Neural cell (in vitro differentiated cells): ENCODE measurements around the gene VCX2. TPM values are rescaled to one million over a fixed set of nuclear protein-coding genes. Genes with fewer than 3 reads are reported as not detected.

ENCODE experiments used
- H2AFZ ChIP-seq: fragments of 200-600, 300-800 bp; sonication (generic), shearing (Covaris generic); 2 replicates; pipeline ENCODE4 v1.6.0; 2014; ENCODE audit warnings: low read depth, mild to moderate bottlenecking, antibody characterized with exemption, low read length, moderate library complexity
- H3F3A ChIP-seq: fragments of 200-600 bp; shearing (Covaris generic); 2 replicates; pipeline ENCODE4 v1.6.1; 2016; ENCODE audit warnings: mild to moderate bottlenecking, moderate library complexity, mixed read lengths, antibody characterized with exemption, low read length; ENCODE audit not compliant: insufficient read depth, poor library complexity, severe bottlenecking
- H3K27ac ChIP-seq: fragments of 200-600, 300-800 bp; sonication (generic), shearing (Covaris generic); 2 replicates; pipeline ENCODE4 v1.5.1; 2014; ENCODE audit warnings: mild to moderate bottlenecking, low read length, moderate library complexity
- H3K27me3 ChIP-seq: fragments of 300-800, 200-600 bp; sonication (generic), shearing (Covaris generic); 2 replicates; pipeline ENCODE4 v1.6.0; 2014; ENCODE audit warnings: mild to moderate bottlenecking, low read depth, low read length, moderate library complexity; ENCODE audit not compliant: insufficient read depth
- H3K36me3 ChIP-seq: fragments of 300-800, 200-600 bp; sonication (generic), shearing (Covaris generic); 2 replicates; pipeline ENCODE4 v1.5.1; 2014; ENCODE audit warnings: mild to moderate bottlenecking, antibody characterized with exemption, low read length, moderate library complexity; ENCODE audit not compliant: insufficient read depth
- H3K4me2 ChIP-seq: fragments of 300-800, 200-600 bp; sonication (generic), shearing (Covaris generic); 2 replicates; pipeline ENCODE4 v1.6.0; 2014; ENCODE audit warnings: mild to moderate bottlenecking, low read length
- H3K4me3 ChIP-seq: fragments of 300-800, 200-600 bp; sonication (generic), shearing (Covaris generic); 2 replicates; pipeline ENCODE4 v1.5.1; 2014; ENCODE audit warnings: mild to moderate bottlenecking, low read length, moderate library complexity
- H3K79me2 ChIP-seq: fragments of 200-600 bp; shearing (Covaris generic); replicated peaks from 2 replicates; pipeline ENCODE4 v1.6.0; 2014; ENCODE audit warnings: mild to moderate bottlenecking, low read length, moderate library complexity; ENCODE audit not compliant: insufficient read depth
- H3K9ac ChIP-seq: fragments of 300-800, 200-600 bp; sonication (generic), shearing (Covaris generic); 2 replicates; pipeline ENCODE4 v1.6.1; 2016; ENCODE audit warnings: mild to moderate bottlenecking, low read length, mixed read lengths
- H3K9me2 ChIP-seq: fragments of 200-600 bp; shearing (Covaris generic); 2 replicates; pipeline ENCODE4 v1.6.1; 2016; ENCODE audit warnings: mild to moderate bottlenecking, low read length, mixed read lengths; ENCODE audit not compliant: insufficient read depth
- H3K9me3 ChIP-seq: fragments of 200-600, 300-800 bp; sonication (generic), shearing (Covaris generic); 2 replicates; pipeline ENCODE4 v1.6.1; 2016; ENCODE audit warnings: mild to moderate bottlenecking, mixed run types, low read length, moderate library complexity, mixed read lengths
- H4K20me1 ChIP-seq: fragments of 200-600 bp; shearing (Covaris generic); 2 replicates; pipeline ENCODE4 v1.6.1; 2016; ENCODE audit warnings: mild to moderate bottlenecking, mixed run types; ENCODE audit not compliant: insufficient read depth
- EP300 ChIP-seq: fragments of 450-650 bp; conservative IDR thresholded peaks from 2 replicates; pipeline ENCODE4 v1.6.1; 2014; ENCODE audit warnings: antibody characterized with exemption, mild to moderate bottlenecking, moderate library complexity; ENCODE audit not compliant: poor library complexity, severe bottlenecking
- EZH2 ChIP-seq: fragments of 200-600, 300-800 bp; shearing (Covaris generic), sonication (generic); IDR thresholded peaks from 2 replicates; pipeline ENCODE4 v1.6.1; 2014; ENCODE audit warnings: antibody characterized with exemption, low read length, borderline replicate concordance, mild to moderate bottlenecking; ENCODE audit not compliant: insufficient read depth, poor library complexity, severe bottlenecking
- MXI1 ChIP-seq: fragments of 450-650 bp; conservative IDR thresholded peaks from 2 replicates; pipeline ENCODE4 v1.6.1; 2014; ENCODE audit warnings: antibody characterized with exemption, mild to moderate bottlenecking; ENCODE audit not compliant: poor library complexity, severe bottlenecking
- POLR2AphosphoS5 ChIP-seq: IDR thresholded peaks from 2 replicates; pipeline ENCODE4 v1.6.1; 2012
- RAD21 ChIP-seq: fragments of 450-650 bp; conservative IDR thresholded peaks from 2 replicates; pipeline ENCODE4 v1.6.1; 2014; ENCODE audit warnings: antibody characterized with exemption, mild to moderate bottlenecking, moderate library complexity
- SMC3 ChIP-seq: fragments of 450-650 bp; conservative IDR thresholded peaks from 2 replicates; pipeline ENCODE4 v1.6.1; 2014; ENCODE audit warnings: antibody characterized with exemption, mild to moderate bottlenecking, moderate library complexity; ENCODE audit not compliant: poor library complexity
- TAF1 ChIP-seq: IDR thresholded peaks from 2 replicates; pipeline ENCODE4 v1.6.1; 2012; ENCODE audit warnings: low read depth
- polyA plus RNA-seq: library from polyadenylated mRNA; depleted of rRNA; stranded (reverse); fragments of >200 nt; gene quantifications from 2 replicates; pipeline ENCODE4 v1.2.3, GENCODE V29; 2014
- TF ChIP-seq, protein P1 (sequence below): fragments of 450-650 bp; IDR thresholded peaks from 2 replicates; pipeline ENCODE4 v1.5.1; 2014; ENCODE audit warnings: antibody characterized with exemption, mild to moderate bottlenecking, moderate library complexity; ENCODE audit not compliant: poor library complexity, severe bottlenecking
- TF ChIP-seq, protein P2 (sequence below): IDR thresholded peaks from 2 replicates; pipeline ENCODE4 v1.6.1; 2012; ENCODE audit warnings: borderline replicate concordance

Gene VCX2
- polyA plus RNA-seq, 1 donor from 2014 or later = not detected

DNA sequence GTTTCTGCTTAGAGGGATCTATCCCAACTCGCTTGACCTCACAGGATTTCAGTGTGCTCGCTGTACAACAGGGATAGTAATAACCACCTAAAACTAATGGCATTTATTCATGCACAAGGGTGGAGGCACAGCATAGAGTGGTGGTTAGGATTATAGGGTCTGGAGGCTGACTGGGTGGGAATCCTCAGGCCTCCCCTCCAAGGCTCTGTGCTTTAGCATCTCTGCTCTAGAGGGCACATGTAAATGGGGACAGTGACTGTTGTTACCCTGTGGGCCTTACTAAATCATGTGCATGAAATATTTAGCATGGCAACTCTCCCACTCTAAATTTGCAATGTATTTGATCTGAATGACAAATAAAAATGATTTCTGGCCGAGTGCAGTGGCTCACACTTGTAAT lies 29.2 kb downstream of the VCX2 start:
- Histone ChIP-seq H3K4me2 (no peak overlapping the region), H3K36me3 (no peaks in the 10 kb centered on the region), H3K9me2 (no peaks in the 10 kb centered on the region), H3K79me2 (no peaks in the 10 kb centered on the region), H3F3A (no peaks in the 10 kb centered on the region), H3K9ac (no peak overlapping the region), H3K27me3 (no peaks in the 10 kb centered on the region), H3K4me3 (no peak overlapping the region), H4K20me1 (no peaks in the 10 kb centered on the region), H3K27ac (no peak overlapping the region), H2AFZ (no peak overlapping the region), H3K9me3 (no peaks in the 10 kb centered on the region)
- TF ChIP-seq POLR2AphosphoS5 (no peak), SMC3 (no peak), EP300 (no peak), TAF1 (no peak), EZH2 (no peak), MXI1 (no peak), RAD21 (no peak)
- TF ChIP-seq, protein P1, sequence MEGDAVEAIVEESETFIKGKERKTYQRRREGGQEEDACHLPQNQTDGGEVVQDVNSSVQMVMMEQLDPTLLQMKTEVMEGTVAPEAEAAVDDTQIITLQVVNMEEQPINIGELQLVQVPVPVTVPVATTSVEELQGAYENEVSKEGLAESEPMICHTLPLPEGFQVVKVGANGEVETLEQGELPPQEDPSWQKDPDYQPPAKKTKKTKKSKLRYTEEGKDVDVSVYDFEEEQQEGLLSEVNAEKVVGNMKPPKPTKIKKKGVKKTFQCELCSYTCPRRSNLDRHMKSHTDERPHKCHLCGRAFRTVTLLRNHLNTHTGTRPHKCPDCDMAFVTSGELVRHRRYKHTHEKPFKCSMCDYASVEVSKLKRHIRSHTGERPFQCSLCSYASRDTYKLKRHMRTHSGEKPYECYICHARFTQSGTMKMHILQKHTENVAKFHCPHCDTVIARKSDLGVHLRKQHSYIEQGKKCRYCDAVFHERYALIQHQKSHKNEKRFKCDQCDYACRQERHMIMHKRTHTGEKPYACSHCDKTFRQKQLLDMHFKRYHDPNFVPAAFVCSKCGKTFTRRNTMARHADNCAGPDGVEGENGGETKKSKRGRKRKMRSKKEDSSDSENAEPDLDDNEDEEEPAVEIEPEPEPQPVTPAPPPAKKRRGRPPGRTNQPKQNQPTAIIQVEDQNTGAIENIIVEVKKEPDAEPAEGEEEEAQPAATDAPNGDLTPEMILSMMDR = no peak
- TF ChIP-seq, protein P2, sequence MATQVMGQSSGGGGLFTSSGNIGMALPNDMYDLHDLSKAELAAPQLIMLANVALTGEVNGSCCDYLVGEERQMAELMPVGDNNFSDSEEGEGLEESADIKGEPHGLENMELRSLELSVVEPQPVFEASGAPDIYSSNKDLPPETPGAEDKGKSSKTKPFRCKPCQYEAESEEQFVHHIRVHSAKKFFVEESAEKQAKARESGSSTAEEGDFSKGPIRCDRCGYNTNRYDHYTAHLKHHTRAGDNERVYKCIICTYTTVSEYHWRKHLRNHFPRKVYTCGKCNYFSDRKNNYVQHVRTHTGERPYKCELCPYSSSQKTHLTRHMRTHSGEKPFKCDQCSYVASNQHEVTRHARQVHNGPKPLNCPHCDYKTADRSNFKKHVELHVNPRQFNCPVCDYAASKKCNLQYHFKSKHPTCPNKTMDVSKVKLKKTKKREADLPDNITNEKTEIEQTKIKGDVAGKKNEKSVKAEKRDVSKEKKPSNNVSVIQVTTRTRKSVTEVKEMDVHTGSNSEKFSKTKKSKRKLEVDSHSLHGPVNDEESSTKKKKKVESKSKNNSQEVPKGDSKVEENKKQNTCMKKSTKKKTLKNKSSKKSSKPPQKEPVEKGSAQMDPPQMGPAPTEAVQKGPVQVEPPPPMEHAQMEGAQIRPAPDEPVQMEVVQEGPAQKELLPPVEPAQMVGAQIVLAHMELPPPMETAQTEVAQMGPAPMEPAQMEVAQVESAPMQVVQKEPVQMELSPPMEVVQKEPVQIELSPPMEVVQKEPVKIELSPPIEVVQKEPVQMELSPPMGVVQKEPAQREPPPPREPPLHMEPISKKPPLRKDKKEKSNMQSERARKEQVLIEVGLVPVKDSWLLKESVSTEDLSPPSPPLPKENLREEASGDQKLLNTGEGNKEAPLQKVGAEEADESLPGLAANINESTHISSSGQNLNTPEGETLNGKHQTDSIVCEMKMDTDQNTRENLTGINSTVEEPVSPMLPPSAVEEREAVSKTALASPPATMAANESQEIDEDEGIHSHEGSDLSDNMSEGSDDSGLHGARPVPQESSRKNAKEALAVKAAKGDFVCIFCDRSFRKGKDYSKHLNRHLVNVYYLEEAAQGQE = no peak

DNA sequence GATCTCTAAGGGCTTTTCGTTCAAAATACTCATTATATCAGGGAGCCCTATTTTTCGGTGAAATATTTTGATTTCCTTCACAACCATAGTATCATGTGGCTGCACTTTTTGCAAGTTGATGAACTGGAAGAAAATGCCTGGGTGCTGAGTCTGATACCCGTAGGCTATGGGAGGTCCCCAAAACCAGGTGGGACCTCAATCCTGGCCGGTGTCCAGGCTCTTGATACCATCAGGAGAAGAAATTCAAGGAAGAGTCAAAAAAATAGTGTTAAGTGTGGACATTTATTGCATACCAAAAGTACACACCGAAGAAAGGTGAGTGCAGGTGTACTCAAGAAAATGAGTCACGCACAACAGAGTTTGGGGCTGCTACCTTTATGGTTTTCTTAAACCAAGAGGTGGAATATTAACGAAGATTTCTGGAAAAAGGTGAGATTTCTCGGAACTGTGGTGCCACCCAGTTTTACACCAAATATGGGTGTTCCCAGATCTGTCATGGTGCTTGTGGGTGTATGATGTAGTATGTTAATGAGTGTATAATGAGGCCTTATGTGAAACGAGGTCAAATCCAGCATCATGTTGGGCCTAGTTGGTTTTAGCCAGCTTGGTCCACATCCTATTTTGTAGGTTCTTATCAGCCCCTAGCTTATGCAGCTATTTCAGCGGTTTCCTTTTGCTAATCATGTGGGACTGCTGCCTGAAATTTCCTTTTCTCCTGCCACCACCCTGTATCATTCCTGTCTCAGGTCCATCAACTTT lies 29.9 kb downstream of the VCX2 start:
- Histone ChIP-seq H3K27ac (no peak overlapping the region), H3K4me2 (no peak overlapping the region), H3F3A (no peaks in the 10 kb centered on the region), H2AFZ (no peak overlapping the region), H3K9me2 (no peaks in the 10 kb centered on the region), H3K9ac (no peak overlapping the region), H3K36me3 (no peaks in the 10 kb centered on the region), H3K27me3 (no peaks in the 10 kb centered on the region), H3K9me3 (no peaks in the 10 kb centered on the region), H3K79me2 (no peaks in the 10 kb centered on the region), H3K4me3 (no peak overlapping the region), H4K20me1 (no peaks in the 10 kb centered on the region)
- TF ChIP-seq POLR2AphosphoS5 (no peak), EZH2 (no peak), SMC3 (no peak), TAF1 (no peak)
